Panc1 (cell line): ENCODE measurements around the gene SBF2.

Source experiments
- SIN3A ChIP-seq: IDR thresholded peaks from 2 replicates; pipeline ENCODE4 v1.6.1; 2012; ENCODE audit warnings: low read depth, mild to moderate bottlenecking, low read length, moderate library complexity, borderline replicate concordance; ENCODE audit not compliant: insufficient read depth
- TF ChIP-seq, protein P1 (sequence below): fragments of 450-650 bp; IDR thresholded peaks from 2 replicates; pipeline ENCODE4 v1.5.1; 2017; ENCODE audit warnings: mild to moderate bottlenecking

DNA sequence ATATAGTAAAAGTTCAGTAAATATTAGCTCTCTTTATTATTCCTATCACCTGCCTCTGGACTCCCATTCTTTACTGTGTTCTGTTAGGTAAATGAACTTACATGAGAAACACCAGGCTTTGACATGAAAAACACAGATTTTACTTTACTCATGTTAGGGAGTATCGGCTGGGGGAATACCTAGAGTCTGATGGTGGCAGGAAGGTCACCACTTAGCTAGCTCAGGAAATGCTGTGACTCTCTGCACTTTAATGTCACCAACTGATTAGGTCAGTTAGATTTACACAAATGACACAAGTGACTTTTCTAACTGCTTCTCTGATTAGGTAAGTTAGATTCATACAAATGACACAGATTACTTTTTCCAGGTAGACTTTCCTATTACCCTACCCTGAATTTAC is 405.1 kb downstream of the SBF2 start:
- TF ChIP-seq, protein P1, sequence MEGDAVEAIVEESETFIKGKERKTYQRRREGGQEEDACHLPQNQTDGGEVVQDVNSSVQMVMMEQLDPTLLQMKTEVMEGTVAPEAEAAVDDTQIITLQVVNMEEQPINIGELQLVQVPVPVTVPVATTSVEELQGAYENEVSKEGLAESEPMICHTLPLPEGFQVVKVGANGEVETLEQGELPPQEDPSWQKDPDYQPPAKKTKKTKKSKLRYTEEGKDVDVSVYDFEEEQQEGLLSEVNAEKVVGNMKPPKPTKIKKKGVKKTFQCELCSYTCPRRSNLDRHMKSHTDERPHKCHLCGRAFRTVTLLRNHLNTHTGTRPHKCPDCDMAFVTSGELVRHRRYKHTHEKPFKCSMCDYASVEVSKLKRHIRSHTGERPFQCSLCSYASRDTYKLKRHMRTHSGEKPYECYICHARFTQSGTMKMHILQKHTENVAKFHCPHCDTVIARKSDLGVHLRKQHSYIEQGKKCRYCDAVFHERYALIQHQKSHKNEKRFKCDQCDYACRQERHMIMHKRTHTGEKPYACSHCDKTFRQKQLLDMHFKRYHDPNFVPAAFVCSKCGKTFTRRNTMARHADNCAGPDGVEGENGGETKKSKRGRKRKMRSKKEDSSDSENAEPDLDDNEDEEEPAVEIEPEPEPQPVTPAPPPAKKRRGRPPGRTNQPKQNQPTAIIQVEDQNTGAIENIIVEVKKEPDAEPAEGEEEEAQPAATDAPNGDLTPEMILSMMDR = no peak
- no peak for TF ChIP-seq SIN3A
